Measurements from ENCODE around the gene TAS2R38. TPM values are rescaled to one million over a fixed set of nuclear protein-coding genes. Genes with fewer than 3 reads are reported as not detected.

The TAS2R38 gene
- total RNA-seq, 1 donor from 2014 or later = not detected

DNA sequence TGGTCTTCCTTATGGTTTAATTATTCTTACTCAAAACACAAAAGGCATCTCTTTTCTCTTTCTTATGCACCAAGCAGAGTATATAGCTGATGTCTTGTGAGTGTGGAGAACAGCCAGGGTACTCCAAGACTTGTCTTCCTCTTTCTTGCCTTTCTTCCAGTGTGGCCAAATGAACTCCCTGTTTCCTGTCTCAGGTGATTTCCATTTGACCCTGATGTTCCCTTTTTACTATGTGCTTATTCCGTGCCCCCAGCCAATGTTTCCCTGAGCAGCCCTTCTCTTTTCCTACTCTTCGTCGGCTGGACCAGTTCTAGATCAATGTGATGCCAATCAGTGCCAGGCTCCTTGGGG is 44.8 kb downstream of the TAS2R38 start:
- Histone ChIP-seq H3K27me3 (no peaks in the 10 kb centered on the region), H2AFZ (replicated peaks) (no peak overlapping the region), H3F3A (ENCODE audit: low read depth) (no peaks in the 10 kb centered on the region), H3K4me1 (no peaks in the 10 kb centered on the region), H3K9ac (no peak overlapping the region), H3K4me3 (no peak overlapping the region), H3K79me2 (ENCODE audit: low read depth) (no peaks in the 10 kb centered on the region), H4K20me1 (ENCODE audit: low read depth) (no peaks in the 10 kb centered on the region), H3K9me3 (ENCODE audit: low read depth) (no peaks in the 10 kb centered on the region), H3K4me2 (no peak overlapping the region), H3K27ac (no peak overlapping the region), H3K36me3 (no peaks in the 10 kb centered on the region)
- no peak for TF ChIP-seq EZH2phosphoT487 (IDR thresholded peaks at IDR 0.05)
- TF ChIP-seq, protein P1, sequence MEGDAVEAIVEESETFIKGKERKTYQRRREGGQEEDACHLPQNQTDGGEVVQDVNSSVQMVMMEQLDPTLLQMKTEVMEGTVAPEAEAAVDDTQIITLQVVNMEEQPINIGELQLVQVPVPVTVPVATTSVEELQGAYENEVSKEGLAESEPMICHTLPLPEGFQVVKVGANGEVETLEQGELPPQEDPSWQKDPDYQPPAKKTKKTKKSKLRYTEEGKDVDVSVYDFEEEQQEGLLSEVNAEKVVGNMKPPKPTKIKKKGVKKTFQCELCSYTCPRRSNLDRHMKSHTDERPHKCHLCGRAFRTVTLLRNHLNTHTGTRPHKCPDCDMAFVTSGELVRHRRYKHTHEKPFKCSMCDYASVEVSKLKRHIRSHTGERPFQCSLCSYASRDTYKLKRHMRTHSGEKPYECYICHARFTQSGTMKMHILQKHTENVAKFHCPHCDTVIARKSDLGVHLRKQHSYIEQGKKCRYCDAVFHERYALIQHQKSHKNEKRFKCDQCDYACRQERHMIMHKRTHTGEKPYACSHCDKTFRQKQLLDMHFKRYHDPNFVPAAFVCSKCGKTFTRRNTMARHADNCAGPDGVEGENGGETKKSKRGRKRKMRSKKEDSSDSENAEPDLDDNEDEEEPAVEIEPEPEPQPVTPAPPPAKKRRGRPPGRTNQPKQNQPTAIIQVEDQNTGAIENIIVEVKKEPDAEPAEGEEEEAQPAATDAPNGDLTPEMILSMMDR (IDR thresholded peaks at IDR 0.05) = no peak
- no peak for TF ChIP-seq EZH2 (IDR thresholded peaks at IDR 0.05)
- no peak overlapping the region for H3K27ac Mint-ChIP-seq
- peaks cover 3% of the 10 kb centered on the region for H3K9me3 Mint-ChIP-seq
- H3K4me1 Mint-ChIP-seq = peaks cover 5% of the 10 kb centered on the region
- H3K4me3 Mint-ChIP-seq = no peak overlapping the region
- no peak for DNase-seq (ENCODE audit: low spot score)
- H3K27me3 Mint-ChIP-seq (ENCODE audit: insufficient read depth, low read depth) = no peaks in the 10 kb centered on the region
- no peaks in the 10 kb centered on the region for H3K36me3 Mint-ChIP-seq

DNA sequence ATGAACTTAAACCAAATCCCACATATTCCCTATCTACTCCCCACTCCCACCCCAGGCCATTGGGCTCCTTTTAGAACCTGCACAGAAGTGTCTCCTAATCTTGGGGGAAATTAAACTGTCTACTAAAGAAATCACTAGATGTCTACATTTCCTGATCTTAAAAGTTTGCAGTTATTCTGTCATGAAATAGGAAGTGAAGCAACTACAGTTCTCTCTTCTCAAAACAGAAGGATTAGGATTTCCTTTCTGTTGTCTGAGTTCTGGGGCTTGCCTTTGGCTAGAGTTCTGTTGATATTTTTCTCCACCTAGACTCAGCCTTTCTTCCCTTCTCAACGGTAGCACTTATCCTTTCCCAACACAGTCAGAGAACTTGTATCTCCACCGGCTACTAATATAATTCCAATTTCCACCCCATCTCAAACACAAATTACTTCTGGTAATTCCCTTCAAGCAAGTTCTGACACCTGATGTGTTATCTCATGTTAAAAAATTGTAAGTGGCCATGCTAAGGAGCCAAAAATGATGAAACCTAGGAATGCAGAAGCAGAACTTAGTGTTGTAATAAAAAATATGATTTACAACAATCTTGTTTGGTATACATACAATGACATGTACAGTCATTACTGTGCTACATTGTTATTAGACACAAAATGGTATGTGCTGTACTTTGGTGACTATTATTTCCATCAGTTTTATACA is 45.3 kb downstream of the TAS2R38 start:
- no peak for DNase-seq (ENCODE audit: low spot score)
- Histone ChIP-seq H2AFZ (replicated peaks) (no peak overlapping the region), H3K79me2 (ENCODE audit: low read depth) (no peaks in the 10 kb centered on the region), H3K4me1 (no peaks in the 10 kb centered on the region), H3K27me3 (no peaks in the 10 kb centered on the region), H3K36me3 (no peaks in the 10 kb centered on the region), H3K9me3 (ENCODE audit: low read depth) (no peaks in the 10 kb centered on the region), H4K20me1 (ENCODE audit: low read depth) (no peaks in the 10 kb centered on the region), H3K9ac (no peak overlapping the region), H3K4me2 (no peak overlapping the region), H3K27ac (no peak overlapping the region), H3F3A (ENCODE audit: low read depth) (no peaks in the 10 kb centered on the region), H3K4me3 (no peak overlapping the region)
- Mint-ChIP-seq H3K27me3 (ENCODE audit: insufficient read depth, low read depth) (no peaks in the 10 kb centered on the region), H3K27ac (no peak overlapping the region), H3K4me1 (peaks cover 5% of the 10 kb centered on the region), H3K4me3 (no peak overlapping the region), H3K9me3 (peaks cover 3% of the 10 kb centered on the region), H3K36me3 (no peaks in the 10 kb centered on the region)
- no peak for TF ChIP-seq EZH2 (IDR thresholded peaks at IDR 0.05)
- TF ChIP-seq, protein P1 (IDR thresholded peaks at IDR 0.05) = no peak

Other genes with a start within 250 kb of the TAS2R38 start
- 219 and 402 TPM in 2 replicates for gene SSBP1, start 235.4 kb downstream of the TAS2R38 start, total RNA-seq (ENCODE audit: low replicate concordance)
- gene TAS2R3, start 209.7 kb downstream of the TAS2R38 start, total RNA-seq (ENCODE audit: low replicate concordance) = 1.2 and 2.2 TPM in 2 replicates
- 2.2 and 2.8 TPM in 2 replicates for gene TAS2R4, start 197.1 kb downstream of the TAS2R38 start, total RNA-seq (ENCODE audit: low replicate concordance)
- gene TAS2R5, start 183.6 kb downstream of the TAS2R38 start, total RNA-seq (ENCODE audit: low replicate concordance) = 3.9 and 4.7 TPM in 2 replicates
- gene PRSS37, start 132.3 kb downstream of the TAS2R38 start, total RNA-seq (ENCODE audit: low replicate concordance) = not detected in 2 replicates
- gene OR9A4, start 57.4 kb downstream of the TAS2R38 start, total RNA-seq (ENCODE audit: low replicate concordance) = 0.07 TPM in 1 of 2 replicates, not detected in the other
- not detected in 2 replicates for gene CLEC5A, start 26.8 kb downstream of the TAS2R38 start, total RNA-seq (ENCODE audit: low replicate concordance)
- gene MGAM, start 22.1 kb upstream of the TAS2R38 start, total RNA-seq (ENCODE audit: low replicate concordance) = 0.56 and 0.60 TPM in 2 replicates
- 0.04 and 0.12 TPM in 2 replicates for gene MGAM2, start 137.9 kb upstream of the TAS2R38 start, total RNA-seq (ENCODE audit: low replicate concordance)

Data from neural progenitor cell (in vitro differentiated cells).